Left renal cortex interstitium (tissue), 4 donors: ENCODE measurements around the gene HS2ST1. TPM values are rescaled to one million over a fixed set of nuclear protein-coding genes. Genes with fewer than 3 reads are reported as not detected.
"Not testable (repeated sequence)": the region's sequence is repeated elsewhere in the genome, so short reads cannot be mapped to it uniquely, and the experiment has no call there.

Experiments
- DNase-seq, 4 donors: peaks; one replicate each; pipeline ENCODE4 v3.0.0-alpha.2; 2013; ENCODE audit warnings: low read depth in 4 of 4, low spot score in 2 of 4, missing footprints in 1 of 4
- polyA plus RNA-seq, 4 donors: library from polyadenylated mRNA; unstranded; fragments of 120-200 nt; gene quantifications; one replicate each; pipeline ENCODE4 v1.2.1, GENCODE V29; 2013; ENCODE audit not compliant: insufficient read length in 4 of 4

The HS2ST1 gene
- polyA plus RNA-seq, 4 donors = 37.4 to 53.1 (median 40.4) TPM

DNA sequence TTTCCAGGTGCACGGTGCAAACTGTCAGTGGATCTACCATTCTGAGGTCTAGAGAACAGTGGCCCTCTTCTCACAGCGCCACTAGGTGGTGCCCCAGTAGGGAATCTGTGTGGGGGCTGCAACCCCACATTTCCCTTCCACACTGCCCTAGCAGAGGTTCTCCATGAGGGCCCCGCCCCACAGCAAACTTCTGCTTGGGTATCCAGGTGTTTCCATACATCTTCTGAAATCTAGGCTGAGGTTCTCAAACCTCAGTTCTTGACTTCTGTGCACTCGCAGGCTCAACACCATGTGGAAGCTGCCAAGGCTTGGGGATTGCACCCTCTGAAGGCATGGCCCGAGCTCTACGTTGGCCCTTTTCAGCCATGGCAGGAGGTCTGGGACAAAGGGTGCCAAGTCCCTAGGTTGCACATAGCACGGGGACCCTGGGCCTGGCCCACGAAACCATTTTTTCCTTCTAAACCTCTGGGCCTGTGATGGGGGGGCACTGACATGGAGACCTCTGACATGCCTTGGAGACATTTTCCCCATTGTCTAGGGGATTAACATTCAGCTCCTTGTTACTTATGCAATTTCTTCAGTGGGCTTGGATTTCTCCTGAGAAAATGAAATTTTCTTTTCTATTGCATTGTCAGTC lies 10.0 kb downstream of the HS2ST1 start:
- DNase-seq = no peak

DNA sequence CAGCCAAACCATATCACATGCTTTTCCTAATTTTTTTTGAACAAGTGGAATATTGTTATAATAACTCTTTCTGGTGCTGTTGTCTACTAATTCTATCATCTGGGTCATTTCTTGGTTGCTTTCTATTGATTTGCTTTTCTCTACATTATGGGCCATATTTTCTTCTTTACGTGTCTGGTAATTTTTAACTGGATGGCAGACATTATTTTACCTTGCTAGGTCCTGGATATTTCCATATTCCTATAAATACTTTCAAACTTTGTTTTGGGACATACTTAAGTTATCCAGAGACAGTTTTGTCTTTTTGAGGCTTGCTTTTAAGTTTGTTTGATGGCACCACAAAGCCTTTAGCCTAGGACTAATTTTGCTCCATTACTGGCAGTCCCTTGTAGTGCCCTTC lies 11.3 kb downstream of the HS2ST1 start:
- DNase-seq = no peak

DNA sequence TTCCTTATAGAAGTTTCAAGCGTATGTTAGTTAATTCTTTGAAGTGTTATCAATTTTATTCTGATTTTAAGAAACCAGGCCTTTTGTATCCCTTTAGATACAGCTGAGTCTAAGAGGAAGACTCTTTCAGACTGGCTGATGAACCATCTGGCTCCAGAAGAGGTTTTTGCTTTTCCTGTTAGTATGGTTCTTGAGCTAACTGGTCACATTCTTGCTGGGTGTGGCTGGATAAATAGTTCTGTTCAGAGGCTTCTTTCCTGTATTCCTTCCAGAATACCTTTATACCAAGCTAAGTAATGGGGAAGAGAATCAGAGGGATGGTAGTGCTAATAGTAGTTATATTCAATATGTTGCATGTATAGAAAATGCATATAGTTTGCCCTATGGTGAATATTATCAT lies 12.4 kb downstream of the HS2ST1 start:
- DNase-seq = no peak

GRCh38 chr1:86928819-86929218 lies 14.4 kb downstream of the HS2ST1 start:
- no peak for DNase-seq

DNA sequence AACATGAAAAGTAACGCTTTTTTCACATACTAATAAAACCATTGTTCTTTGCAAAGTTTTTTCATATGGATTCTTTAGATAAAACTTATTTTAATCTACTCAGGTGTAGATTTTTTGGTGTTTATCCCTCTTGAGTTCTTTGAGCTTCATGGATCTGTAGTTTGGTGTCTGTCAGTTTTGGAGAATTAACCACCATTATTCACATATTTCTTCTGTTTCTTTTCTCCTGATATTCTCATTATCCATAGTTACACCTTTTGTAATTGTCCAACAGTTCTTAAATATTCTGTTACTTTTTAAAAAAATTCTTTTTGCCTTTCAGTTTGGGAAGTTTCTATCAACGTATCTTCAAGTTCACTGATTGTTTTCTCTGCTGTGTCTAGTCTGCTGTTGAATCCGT lies 18.6 kb downstream of the HS2ST1 start:
- DNase-seq = no peak

GRCh38 chr1:86933562-86934377 lies 19.3 kb downstream of the HS2ST1 start:
- no peak for DNase-seq

DNA sequence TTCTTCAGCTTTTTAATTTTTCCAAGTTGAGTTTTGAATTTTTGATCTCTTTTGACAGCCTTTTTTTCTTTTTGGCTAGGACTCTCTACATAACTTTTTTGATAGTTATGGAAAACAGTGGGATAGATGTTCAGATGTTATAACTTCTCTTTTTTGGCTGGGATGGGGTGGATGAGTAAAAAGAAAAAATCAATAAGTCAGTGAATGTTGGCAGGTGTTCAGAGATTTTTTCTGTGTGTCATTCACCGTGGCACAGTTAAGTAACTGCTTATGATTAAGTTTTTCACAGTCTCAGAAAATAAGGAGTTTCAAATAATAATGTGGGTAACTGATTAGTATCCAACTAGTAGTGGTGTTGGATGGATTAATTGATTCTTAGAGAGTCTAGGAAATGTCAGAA lies 24.0 kb downstream of the HS2ST1 start:
- no peak for DNase-seq

DNA sequence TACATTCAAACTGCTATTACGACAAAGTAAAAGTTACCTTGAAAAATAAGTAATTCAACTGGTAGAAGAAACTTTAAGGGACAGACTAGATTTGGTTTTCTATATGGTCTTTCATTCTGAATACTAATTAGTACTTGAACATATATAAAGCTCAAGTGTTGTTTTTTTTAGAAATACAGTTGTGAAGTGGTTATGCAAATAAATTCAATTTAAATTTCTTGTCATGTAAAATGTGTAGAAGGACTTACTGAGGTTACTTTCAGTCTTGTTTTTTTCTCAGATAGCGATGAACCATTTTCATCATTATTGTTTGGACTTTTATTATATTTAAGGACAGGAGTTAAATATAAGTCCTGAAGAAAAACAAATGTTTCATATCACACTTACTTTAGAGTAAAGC lies 24.4 kb downstream of the HS2ST1 start:
- DNase-seq = no peak

DNA sequence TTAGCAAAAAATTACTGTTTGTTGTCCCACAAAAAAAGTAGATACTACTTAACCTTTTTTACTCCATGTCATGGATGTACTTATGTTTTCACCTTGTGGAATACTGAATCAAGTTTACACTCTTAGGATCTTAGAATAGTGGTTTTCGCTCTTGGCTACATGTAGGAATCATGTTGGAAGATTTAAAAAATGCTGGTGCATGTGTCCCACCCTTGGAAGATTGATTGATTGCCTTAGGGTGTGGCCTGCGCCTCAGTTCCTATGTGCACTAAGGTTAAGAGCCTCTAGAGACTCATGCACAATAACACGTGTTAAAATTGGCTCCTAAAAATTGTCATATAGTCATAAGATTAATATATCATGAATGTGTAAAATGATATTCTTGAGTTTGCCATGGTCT lies 25.0 kb downstream of the HS2ST1 start:
- no peak for DNase-seq

DNA sequence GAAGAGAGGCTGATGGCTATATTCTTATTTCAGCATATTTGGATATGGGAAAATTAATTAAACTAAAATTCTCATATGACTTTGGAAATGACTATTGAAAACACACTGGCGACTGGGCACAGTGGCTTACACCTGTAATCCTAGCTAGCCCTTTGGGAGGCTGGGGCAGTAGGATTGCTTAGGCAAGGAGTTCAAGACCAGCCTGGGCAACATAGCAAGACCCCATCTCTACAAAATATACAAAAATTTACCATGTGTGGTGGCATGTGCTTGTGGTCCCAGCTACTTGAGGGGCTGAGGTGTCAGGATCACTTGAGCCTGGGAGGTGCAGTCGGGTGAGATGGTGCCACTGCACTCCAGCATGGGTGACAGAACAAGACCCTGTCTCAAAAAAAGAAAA lies 26.2 kb downstream of the HS2ST1 start:
- no peak for DNase-seq

DNA sequence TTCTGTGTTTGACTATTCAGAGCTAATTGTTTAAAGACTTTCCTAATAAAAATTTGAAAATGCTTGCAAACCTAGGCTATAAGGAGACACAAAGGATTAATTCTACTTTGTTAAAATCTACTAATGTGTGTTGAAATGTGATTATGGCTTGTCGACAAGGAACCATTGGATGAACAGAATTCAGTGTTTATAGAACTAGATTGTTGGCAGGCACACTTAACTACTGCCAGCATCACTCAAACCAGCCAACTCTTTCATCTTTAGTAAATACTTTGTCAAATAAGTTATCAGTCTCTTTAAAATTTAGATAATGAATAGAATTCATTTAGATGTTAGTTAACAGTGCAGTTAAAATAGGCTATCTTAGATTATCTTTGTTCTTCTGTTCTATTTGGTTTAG lies 27.6 kb downstream of the HS2ST1 start:
- DNase-seq = no peak

DNA sequence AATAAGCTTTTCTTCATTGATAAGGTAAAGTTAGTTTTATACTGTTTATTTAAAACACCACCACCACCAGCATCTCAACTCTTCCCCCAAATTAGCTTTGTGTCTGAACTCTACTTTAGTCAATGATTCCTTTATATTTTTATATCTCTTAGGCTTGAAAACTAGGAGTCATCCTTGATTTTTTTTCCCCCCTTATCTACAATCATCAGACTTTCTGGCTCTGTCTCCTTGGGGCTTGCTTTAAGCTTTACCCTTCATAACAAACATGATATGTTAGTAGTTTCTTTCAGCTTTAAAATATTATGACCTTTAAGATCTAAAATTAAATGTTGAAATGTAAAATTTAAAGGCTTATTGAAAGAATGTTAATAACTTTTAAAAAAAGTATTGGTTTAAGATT lies 28.3 kb downstream of the HS2ST1 start:
- DNase-seq = no peak

- no peak for DNase-seq
These were observed 33.8 kb downstream of the HS2ST1 start for GRCh38 chr1:86948212-86948611.

DNA sequence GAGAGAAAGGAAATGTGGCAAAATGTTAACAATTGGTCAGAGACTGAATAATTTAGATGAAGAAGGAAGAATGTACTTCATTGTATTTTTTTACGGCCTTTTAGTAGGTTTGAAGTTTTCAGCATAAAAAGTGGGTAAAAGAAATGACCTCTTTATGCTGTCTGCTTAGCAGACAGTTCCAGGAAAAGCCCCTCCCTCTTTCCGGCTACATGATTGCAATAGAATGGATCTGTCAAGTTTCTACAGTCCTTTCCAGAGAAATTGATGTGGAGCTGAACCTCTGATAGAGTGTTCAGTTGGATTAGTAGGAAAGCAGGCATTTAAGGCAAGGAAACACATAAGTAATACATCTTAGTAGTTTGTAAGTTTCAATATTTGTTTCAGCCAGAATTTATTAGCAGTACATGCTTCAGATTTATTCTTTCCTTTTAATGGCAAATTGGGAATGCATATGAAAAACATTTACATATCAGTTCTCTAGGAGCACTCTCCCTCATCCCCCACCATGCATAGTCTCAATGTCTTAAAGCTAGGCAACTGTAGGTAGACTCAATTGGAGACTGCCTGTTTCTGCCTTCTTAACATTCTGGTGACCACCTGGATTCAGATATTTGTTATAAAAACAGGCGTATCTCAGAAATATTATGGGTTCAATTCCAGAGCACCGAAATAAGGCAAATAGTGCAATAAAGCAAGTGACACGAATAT lies 36.4 kb downstream of the HS2ST1 start:
- DNase-seq = no peak

- DNase-seq = no peak
These were observed 37.0 kb downstream of the HS2ST1 start for GRCh38 chr1:86951430-86951829.

- no peak for DNase-seq
These were observed 38.7 kb downstream of the HS2ST1 start for GRCh38 chr1:86953167-86953566.

GRCh38 chr1:86955678-86956077 lies 41.2 kb downstream of the HS2ST1 start:
- DNase-seq = no peak

DNA sequence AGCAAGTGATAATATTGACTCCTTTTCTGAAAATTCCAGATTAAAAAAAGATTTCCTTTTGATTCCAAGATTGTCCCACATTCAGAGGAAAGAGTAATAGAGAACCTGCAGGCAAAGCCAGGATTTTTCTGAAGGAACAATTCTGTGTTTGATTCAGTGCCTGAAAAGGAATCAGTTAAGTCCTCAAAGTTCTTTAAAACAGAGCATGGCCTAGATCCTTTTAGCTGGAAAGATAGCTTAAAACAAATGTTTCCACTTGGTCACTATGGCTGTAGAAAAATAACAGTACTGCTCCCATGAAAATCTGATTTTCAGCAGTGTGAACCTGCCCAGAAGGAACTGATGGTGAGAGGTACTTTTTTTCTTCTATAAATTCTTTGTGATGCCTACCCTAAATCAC lies 41.8 kb downstream of the HS2ST1 start:
- DNase-seq = no peak

GRCh38 chr1:86957221-86957620 lies 42.8 kb downstream of the HS2ST1 start:
- no peak for DNase-seq

DNA sequence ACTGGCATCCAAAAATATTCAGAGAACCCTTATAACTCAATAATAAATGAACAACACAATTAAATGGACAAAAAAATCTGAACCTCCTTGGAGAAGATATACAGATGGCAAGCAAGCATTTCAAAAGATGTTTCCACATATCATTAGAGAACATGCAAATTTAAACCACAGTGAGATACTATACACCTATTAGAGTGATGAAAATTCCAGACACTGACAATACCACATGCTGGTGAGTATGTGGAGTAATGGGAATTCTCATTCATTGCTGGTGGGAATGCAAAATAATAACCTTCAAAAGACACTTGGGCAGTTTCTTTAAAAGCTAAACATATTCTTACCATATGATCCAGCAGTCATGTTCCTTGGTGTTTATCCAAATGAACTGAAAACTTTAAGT lies 46.1 kb downstream of the HS2ST1 start:
- no peak for DNase-seq

DNA sequence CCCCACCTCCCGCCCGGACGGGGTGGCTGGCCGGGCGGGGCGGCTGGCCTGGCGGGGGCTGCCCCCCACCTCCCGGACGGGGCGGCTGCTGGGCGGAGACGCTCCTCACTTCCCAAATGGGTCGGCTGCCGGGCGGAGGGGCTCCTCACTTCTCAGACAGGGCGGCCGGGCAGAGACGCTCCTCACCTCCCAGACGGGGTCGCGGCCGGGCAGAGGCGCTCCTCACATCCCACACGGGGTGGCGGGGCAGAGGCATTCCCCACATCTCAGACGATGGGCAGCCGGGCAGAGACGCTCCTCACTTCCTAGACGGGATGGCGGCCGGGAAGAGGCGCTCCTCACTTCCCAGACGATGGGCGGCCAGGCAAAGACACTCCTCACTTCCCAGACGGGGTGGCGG lies 49.4 kb downstream of the HS2ST1 start:
- not testable (repeated sequence) for DNase-seq
